ENCODE measurements around the gene HSF2BP.

The HSF2BP gene

DNA sequence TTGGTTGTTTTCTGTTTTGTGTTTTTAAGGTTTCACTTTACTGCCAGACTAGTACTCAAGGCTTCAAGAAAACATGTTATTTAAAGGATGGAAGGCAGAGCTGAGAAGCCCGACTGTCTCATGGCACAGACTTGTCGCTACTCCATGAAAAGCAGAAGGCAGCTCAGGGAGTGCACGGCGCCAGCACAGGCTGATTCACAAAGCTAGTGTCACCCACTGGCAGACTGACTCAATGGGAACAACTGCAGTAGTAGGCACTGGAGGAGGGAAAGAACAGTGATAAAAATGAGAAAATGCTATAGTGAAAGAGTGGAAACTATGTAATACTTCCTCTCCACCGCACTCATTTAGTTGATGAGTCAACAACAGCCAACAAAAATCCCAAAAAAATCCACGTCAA is 14.7 kb downstream of the HSF2BP start:
- ChIA-PET POLR2A (no interaction called here), CTCF (interaction anchor here (1.4 kb wide), 1 partner anchor 33 kb away, joined by 3 read pairs; no protein-coding TSS in a partner anchor)
- no peak for DNase-seq (ENCODE audit: extremely low spot score)
- TF ChIP-seq SP1 (IDR thresholded peaks at IDR 0.05): no peak
- TF ChIP-seq SUZ12 (IDR thresholded peaks at IDR 0.05): no peak
- TF ChIP-seq FOXA1 (IDR thresholded peaks at IDR 0.05): no peak
- no peak for TF ChIP-seq NFRKB (IDR thresholded peaks at IDR 0.05)
- no peak for TF ChIP-seq ARNT (IDR thresholded peaks at IDR 0.05)
- no peak for TF ChIP-seq BHLHE40 (IDR thresholded peaks at IDR 0.05; ENCODE audit: borderline replicate concordance)
- TF ChIP-seq FOXM1 (IDR thresholded peaks at IDR 0.05; ENCODE audit: borderline replicate concordance): no peak
- TF ChIP-seq LEF1 (IDR thresholded peaks at IDR 0.05; ENCODE audit: borderline replicate concordance): no peak
- TF ChIP-seq ZNF384 (IDR thresholded peaks at IDR 0.05): no peak
- no peak for TF ChIP-seq TARDBP (IDR thresholded peaks at IDR 0.05)
- TF ChIP-seq ELF4 (IDR thresholded peaks at IDR 0.05): no peak
- no peak for TF ChIP-seq L3MBTL2 (conservative IDR thresholded peaks at IDR 0.05)
- no peak for TF ChIP-seq CTBP1 (IDR thresholded peaks at IDR 0.05; ENCODE audit: borderline replicate concordance)
- TF ChIP-seq HDGF (IDR thresholded peaks at IDR 0.05; ENCODE audit: borderline replicate concordance): no peak
- TF ChIP-seq, protein P1, sequence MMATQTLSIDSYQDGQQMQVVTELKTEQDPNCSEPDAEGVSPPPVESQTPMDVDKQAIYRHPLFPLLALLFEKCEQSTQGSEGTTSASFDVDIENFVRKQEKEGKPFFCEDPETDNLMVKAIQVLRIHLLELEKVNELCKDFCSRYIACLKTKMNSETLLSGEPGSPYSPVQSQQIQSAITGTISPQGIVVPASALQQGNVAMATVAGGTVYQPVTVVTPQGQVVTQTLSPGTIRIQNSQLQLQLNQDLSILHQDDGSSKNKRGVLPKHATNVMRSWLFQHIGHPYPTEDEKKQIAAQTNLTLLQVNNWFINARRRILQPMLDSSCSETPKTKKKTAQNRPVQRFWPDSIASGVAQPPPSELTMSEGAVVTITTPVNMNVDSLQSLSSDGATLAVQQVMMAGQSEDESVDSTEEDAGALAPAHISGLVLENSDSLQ (IDR thresholded peaks at IDR 0.05): no peak
- TF ChIP-seq FOXK2 (IDR thresholded peaks at IDR 0.05): no peak

DNA sequence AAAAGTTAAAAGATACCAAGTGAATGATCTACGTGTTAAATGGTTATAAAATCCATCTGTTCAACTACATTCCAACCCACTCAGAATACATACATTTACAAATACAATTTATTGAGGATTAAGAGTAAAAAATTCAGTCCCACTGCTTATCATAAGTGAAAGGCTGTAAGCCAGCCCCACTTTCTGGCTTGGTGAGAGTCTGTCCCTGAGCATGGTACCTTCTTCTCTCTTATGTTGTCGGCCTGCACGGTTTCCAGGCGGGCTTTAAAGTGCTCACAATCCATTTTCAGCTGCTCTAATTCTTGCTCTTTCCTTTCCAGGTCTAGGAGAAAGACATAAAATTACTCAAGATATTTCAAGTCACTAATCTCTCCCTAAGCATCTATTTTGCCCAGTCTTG is 15.2 kb downstream of the HSF2BP start:
- TF ChIP-seq FOXA1 (IDR thresholded peaks at IDR 0.05): no peak
- ChIA-PET CTCF (interaction anchor here (1.4 kb wide), 1 partner anchor 33 kb away, joined by 3 read pairs; no protein-coding TSS in a partner anchor), POLR2A (no interaction called here)
- no peak for DNase-seq (ENCODE audit: extremely low spot score)

DNA sequence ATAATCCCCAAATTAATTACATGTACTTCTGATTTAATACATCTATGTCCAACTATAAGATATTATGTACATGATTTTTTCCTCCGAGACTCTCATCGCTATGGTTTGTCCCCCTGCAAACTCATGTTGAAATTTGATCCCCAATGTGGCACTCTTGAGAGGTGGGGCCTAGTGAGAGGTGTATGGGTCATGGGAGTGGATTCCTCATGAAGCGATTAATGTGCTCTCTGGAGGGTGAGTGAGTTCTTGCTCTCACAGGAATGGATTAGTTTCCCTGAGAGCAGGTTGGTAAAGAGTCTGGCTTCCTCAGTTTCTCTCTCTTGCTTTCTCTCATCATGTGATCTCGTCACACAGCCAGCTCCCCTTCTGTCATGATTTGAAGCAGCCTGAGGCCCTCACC is 16.1 kb downstream of the HSF2BP start:
- ChIA-PET POLR2A (no interaction called here), CTCF (no interaction called here)
- no peak for DNase-seq (ENCODE audit: extremely low spot score)
- TF ChIP-seq NFRKB (IDR thresholded peaks at IDR 0.05): no peak
- no peak for TF ChIP-seq SP1 (IDR thresholded peaks at IDR 0.05)

DNA sequence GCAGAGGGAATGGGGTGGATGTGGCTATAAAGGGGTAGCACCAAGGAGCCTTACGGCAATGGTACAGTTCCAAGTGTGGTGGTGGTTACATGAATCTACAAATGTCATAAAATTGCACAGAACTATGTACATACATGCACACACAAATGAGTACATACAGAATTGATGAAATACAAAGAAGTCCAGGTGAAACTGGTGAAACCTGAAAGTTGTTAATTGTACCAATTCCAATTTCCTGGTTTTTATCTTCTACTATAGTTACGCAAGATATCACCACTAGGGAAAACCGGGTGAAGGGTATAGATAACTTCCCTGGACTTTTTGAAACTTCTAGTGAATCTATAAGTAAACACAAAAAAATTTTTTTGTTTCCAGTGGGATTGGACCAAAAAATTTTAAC is 18.9 kb downstream of the HSF2BP start:
- no peak for TF ChIP-seq BHLHE40 (IDR thresholded peaks at IDR 0.05; ENCODE audit: borderline replicate concordance)
- TF ChIP-seq SUZ12 (IDR thresholded peaks at IDR 0.05): no peak
- TF ChIP-seq FOXA1 (IDR thresholded peaks at IDR 0.05): no peak
- TF ChIP-seq TARDBP (IDR thresholded peaks at IDR 0.05): no peak
- TF ChIP-seq ARNT (IDR thresholded peaks at IDR 0.05): no peak
- TF ChIP-seq CTBP1 (IDR thresholded peaks at IDR 0.05; ENCODE audit: borderline replicate concordance): no peak
- no peak for TF ChIP-seq SP1 (IDR thresholded peaks at IDR 0.05)
- TF ChIP-seq FOXK2 (IDR thresholded peaks at IDR 0.05): no peak
- TF ChIP-seq, protein P1 (IDR thresholded peaks at IDR 0.05): no peak
- no peak for DNase-seq (ENCODE audit: extremely low spot score)
- ChIA-PET CTCF (no interaction called here), POLR2A (no interaction called here)

DNA sequence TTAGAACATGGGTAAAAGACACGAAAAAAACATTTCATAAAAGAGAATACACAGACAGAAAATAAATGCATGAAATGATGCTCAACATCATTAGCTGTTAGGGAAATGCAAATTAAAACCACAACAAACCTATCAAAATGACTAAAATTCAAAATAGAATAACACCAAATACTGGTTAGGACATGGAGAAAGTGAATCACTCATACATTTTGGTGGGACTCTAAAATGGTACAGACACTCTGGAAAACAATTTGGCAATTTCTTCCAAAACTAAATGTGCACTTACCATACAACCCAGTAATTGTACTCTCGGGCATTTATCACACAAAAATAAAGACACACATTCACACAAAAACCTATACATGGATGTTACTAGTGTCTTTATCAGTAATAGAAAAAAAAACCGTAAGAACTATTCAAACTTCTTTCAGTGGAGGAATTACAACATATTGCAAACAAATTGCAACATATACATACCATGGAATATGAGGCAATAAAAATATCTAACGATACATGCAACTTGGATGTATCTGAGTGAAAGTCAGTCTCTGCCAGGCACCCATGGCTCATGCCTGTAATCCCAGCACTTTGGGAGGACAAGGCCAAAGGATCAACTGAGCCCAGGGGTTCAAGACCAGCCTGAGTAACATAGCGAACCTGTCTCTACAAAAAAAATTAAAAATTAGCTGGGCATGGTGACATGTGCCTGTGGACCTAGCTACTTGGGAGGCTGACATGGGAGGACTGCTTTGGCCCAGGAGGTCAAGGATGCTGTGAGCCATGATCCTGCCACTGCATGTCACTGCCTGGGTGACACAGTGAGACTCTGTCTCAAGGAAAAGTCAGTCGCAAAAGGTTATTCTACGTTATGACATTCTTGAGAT is 19.6 kb downstream of the HSF2BP start:
- TF ChIP-seq ARNT (IDR thresholded peaks at IDR 0.05) (no peak), SP1 (IDR thresholded peaks at IDR 0.05) (no peak), ZNF384 (IDR thresholded peaks at IDR 0.05) (no peak), FOXM1 (IDR thresholded peaks at IDR 0.05; ENCODE audit: borderline replicate concordance) (no peak), TARDBP (IDR thresholded peaks at IDR 0.05) (no peak), L3MBTL2 (conservative IDR thresholded peaks at IDR 0.05) (no peak), LEF1 (IDR thresholded peaks at IDR 0.05; ENCODE audit: borderline replicate concordance) (no peak), FOXK2 (IDR thresholded peaks at IDR 0.05) (no peak), HDGF (IDR thresholded peaks at IDR 0.05; ENCODE audit: borderline replicate concordance) (no peak), FOXA1 (IDR thresholded peaks at IDR 0.05) (no peak), CTBP1 (IDR thresholded peaks at IDR 0.05; ENCODE audit: borderline replicate concordance) (no peak)
- TF ChIP-seq, protein P1 (IDR thresholded peaks at IDR 0.05): no peak
- CTCF ChIA-PET: no interaction called here
- POLR2A ChIA-PET: no interaction called here
- DNase-seq (ENCODE audit: extremely low spot score): no peak

DNA sequence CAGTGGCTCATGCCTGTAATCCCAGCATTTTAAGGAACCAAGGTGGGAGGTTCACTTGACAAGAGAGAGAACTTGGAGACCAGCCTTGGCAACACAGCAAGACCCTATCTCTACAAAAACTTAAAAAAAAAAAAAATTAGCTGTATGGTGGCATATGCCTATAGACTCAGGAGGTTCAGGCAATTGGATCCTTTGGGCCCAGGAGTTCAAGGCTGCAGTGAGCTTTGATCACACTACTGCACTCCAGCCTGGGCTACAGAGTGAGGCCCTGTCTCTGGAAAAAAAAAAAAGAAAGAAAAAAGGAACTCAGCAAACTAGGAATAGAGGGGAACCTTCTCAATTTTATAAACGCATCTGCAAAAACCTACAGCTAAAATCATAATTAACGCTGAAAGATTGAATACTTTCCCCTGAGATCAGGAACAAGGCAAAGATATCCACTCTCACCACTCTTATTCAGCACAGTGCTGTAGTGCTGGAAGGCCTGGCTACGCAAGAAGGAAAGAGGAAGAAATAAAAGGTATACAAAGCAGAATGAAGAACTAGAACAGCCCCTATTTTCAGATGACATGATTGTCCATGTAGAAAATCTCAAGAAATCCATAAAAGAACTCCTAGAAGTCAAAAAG is 21.6 kb downstream of the HSF2BP start:
- ChIA-PET CTCF (interaction anchor here (0.6 kb wide), 1 partner anchor 14 kb away, joined by 3 read pairs; no protein-coding TSS in a partner anchor), POLR2A (no interaction called here)
- DNase-seq (ENCODE audit: extremely low spot score): no peak
- TF ChIP-seq CTBP1 (IDR thresholded peaks at IDR 0.05; ENCODE audit: borderline replicate concordance) (no peak), ZNF384 (IDR thresholded peaks at IDR 0.05) (no peak), FOXM1 (IDR thresholded peaks at IDR 0.05; ENCODE audit: borderline replicate concordance) (no peak), ARNT (IDR thresholded peaks at IDR 0.05) (no peak), HDGF (IDR thresholded peaks at IDR 0.05; ENCODE audit: borderline replicate concordance) (no peak), FOXK2 (IDR thresholded peaks at IDR 0.05) (no peak), LEF1 (IDR thresholded peaks at IDR 0.05; ENCODE audit: borderline replicate concordance) (no peak), TARDBP (IDR thresholded peaks at IDR 0.05) (no peak), L3MBTL2 (conservative IDR thresholded peaks at IDR 0.05) (no peak), BHLHE40 (IDR thresholded peaks at IDR 0.05; ENCODE audit: borderline replicate concordance) (no peak), SP1 (IDR thresholded peaks at IDR 0.05) (no peak), ELF4 (IDR thresholded peaks at IDR 0.05) (no peak), SUZ12 (IDR thresholded peaks at IDR 0.05) (no peak)
- TF ChIP-seq, protein P1 (IDR thresholded peaks at IDR 0.05): no peak

Data from HEK293T (cell line).